ENCODE results near the gene TDRD10. TPM values are rescaled to one million over a fixed set of nuclear protein-coding genes. Genes with fewer than 3 reads are reported as not detected.
A peak's percentile ranks its signal among the peaks of the same experiment; 100 is the strongest.
"Not testable (repeated sequence)": the region's sequence is repeated elsewhere in the genome, so short reads cannot be mapped to it uniquely, and the experiment has no call there.

The TDRD10 gene
- total RNA-seq, 1 experiment from 2014 or later: not detected

GRCh38 chr1:154476791-154477190, 25.2 kb upstream of the TDRD10 start:
- no peak for DNase-seq (ENCODE audit: low read depth)
- in situ Hi-C loops (cut with HindIII; ENCODE audit: low pct_unique_long_range_greater_than_20kb, low sequenced_read_pairs): no loop called here

DNA sequence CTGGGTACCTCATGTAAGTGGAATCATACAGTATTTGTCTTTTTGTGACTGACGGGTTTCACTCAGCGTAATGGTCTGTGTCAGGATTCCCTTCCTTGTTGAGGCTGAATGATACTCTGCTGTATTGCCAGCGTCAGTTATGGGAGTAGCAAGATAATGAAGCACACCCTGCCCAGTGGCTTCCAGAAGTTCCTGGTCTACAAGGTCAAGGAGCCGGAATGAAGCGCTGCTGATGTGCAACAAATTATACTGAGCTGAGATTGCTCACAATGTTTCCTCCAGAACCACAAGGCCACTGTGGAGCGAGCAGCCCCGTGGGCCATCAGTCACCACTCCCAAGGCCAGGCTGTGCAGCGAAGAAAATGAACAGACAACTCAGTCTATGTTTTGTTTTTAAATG, 24.0 kb upstream of the TDRD10 start:
- in situ Hi-C loops (cut with HindIII; ENCODE audit: low pct_unique_long_range_greater_than_20kb, low sequenced_read_pairs): no loop called here
- DNase-seq (ENCODE audit: low read depth): no peak

DNA sequence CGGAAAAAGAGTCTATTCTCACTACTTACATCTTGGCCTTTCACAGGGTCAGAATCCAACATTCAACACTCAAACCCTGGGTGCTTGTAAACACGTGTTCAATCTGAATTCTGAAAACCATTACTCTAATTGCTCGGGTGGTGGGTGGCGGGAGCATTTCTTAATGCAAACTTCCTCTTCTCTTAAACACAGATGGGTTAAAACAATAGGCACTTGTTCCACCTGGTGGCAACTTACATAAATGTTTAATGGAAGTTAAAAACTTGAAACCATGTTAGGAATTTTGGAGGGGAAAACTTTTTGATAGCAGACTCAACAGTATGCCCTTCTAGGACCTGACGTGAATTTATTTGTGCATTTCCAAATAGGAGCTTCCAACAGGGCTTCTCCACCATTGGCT, 23.4 kb upstream of the TDRD10 start:
- in situ Hi-C loops (cut with HindIII; ENCODE audit: low pct_unique_long_range_greater_than_20kb, low sequenced_read_pairs): no loop called here
- DNase-seq (ENCODE audit: low read depth): peak; percentile 52

DNA sequence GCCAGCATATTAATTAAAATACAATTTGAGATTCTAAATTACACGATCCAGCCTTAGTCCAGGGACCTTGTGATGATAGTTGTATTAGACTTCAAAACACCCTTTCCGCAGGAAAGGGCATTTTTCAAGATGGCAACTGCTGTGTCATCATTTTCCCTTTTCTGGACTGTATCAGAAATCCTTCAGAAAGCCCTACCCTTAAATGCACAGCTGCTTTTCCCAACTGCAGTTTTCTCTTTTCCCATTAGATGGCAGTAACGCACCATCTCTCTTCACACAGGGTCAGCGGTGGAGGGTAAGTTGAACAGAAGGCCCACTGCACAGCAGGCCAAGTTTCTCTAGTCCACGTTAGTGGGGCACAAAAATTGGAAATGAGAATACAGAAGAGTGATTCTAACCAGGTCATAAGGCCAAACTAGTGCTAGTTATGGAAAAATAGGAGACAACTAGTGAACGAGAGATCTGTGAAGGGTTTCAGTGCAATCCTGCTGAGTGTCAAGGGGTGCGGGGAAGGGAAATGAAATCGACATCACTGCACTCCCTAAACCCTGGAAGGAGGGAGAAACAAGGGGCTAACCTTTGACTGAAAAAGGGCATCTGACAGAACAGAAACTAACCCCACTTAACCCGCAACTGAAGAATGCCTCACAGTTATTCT, 22.1 kb upstream of the TDRD10 start:
- peak; percentile 87 for DNase-seq (ENCODE audit: low read depth)
- in situ Hi-C loops (cut with HindIII; ENCODE audit: low pct_unique_long_range_greater_than_20kb, low sequenced_read_pairs): no loop called here

DNA sequence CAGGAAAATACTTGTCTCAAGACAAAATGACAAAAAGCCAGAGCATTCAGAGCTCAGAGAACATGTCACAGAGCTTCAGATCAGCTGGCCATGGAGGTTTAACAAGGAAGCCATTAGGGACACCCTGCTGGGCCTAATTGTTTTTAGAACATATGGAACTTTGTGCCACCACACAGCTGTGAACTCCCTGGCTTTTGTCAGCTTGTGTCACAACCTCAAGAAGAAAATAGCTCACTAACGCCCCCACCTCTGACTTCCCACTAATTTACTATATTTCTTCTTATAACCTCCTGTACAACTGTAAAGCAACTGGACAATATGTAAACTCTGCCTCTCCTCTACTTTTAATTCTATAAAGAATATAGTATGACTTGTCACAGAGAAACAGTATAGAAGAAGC, 21.0 kb upstream of the TDRD10 start:
- in situ Hi-C loops (cut with HindIII; ENCODE audit: low pct_unique_long_range_greater_than_20kb, low sequenced_read_pairs): no loop called here
- no peak for DNase-seq (ENCODE audit: low read depth)

DNA sequence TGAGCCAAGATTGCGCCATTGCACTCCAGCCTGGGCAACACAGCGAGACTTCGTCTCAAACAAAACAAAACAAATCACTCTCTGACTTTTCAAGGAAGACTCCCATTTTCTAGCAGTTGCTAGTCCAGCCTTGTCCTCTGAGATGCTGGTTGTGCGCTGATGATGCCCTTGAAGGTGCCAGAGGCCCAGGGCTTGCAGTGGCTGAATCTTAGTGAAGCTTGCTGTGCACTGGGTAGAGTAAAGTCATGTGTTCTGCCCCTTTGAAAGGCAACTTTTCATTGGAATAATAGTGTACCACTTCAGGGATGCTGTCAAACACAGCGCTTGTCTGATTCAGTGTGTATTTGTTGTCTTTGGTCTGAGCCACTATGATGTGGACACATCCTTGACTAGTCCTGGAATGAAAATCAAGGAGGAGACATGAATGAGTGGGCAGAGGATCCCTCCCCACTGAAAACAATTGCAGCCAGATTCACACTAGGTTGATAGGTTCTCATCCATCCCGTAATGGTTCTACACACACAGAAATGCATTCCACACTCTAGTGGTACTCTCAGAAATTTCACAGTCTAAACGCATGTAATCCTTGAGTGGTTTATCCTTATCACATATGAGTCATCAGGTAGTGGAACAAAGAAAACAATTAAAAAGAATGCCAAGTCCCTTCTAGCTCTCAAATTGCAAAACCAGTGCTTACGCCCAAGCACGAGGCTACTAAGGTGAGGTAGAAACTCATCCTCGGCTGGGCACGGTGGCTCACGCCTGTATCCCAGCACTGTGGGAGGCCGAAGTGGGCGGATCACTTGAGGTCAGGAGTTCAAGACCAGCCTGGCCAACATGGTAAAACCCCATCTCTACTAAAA, 17.8 kb upstream of the TDRD10 start:
- in situ Hi-C loops (cut with HindIII; ENCODE audit: low pct_unique_long_range_greater_than_20kb, low sequenced_read_pairs): no loop called here
- DNase-seq (ENCODE audit: low read depth): peak; percentile 95

DNA sequence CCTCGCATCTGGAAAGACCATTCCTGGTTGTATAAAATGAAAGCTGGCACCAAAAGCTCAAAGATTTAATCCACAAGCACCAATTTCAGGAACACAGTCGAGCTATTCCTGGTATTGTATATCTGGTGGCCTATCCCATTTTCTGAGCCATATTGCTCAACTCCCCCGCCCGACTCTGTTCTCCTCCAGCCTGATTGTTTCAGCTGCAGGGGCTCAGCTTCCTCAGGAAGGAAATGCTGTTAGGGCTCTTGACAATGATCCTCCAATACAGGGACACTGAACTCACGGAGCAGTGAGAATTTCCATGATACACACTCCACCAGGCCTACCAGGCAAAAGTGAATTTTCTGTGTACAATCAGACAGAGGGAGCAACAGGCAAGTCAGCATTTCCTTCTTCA, 16.9 kb upstream of the TDRD10 start:
- in situ Hi-C loops (cut with HindIII; ENCODE audit: low pct_unique_long_range_greater_than_20kb, low sequenced_read_pairs): no loop called here
- no peak for DNase-seq (ENCODE audit: low read depth)

- in situ Hi-C loops (cut with HindIII; ENCODE audit: low pct_unique_long_range_greater_than_20kb, low sequenced_read_pairs): no loop called here
- no peak for DNase-seq (ENCODE audit: low read depth)
Observed at GRCh38 chr1:154485910-154486496, 16.0 kb upstream of the TDRD10 start.

- DNase-seq (ENCODE audit: low read depth); in situ Hi-C loops (cut with HindIII; ENCODE audit: low pct_unique_long_range_greater_than_20kb, low sequenced_read_pairs): not testable (repeated sequence)
Observed at GRCh38 chr1:154486756-154487155, 15.3 kb upstream of the TDRD10 start.

- in situ Hi-C loops (cut with HindIII; ENCODE audit: low pct_unique_long_range_greater_than_20kb, low sequenced_read_pairs): no loop called here
Observed at GRCh38 chr1:154488922-154489321, 13.1 kb upstream of the TDRD10 start.

DNA sequence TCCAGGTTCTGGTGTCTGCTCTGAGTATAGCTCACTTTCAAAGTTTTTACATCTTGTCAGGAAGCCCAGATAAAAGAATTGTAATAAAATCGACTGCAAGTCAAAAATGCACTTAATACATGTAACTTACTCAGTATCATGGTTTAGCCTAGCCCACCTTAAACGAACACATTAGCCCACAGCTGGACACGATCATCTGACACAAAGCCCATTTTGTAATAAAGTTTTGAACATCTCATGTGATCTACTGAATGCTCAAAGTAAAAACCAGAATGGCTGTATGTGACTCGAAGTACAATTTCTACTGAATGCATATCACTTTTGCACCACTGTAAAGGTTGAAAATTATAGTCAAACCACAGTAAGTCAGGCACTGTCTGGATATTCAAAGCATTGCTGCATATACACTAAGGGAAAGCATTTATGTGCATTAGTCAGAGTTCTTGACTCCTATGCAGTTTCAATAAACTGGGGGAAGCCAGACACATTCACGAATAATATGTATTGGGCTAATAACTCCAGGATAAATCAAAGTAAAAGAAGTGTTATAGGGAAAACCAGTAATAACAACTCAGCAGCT, 12.2 kb upstream of the TDRD10 start:
- DNase-seq (ENCODE audit: low read depth): no peak
- in situ Hi-C loops (cut with HindIII; ENCODE audit: low pct_unique_long_range_greater_than_20kb, low sequenced_read_pairs): no loop called here

More at GRCh38 chr1:154488922-154489321, 13.1 kb upstream of the TDRD10 start:
- DNase-seq (ENCODE audit: low read depth): no peak

DNA sequence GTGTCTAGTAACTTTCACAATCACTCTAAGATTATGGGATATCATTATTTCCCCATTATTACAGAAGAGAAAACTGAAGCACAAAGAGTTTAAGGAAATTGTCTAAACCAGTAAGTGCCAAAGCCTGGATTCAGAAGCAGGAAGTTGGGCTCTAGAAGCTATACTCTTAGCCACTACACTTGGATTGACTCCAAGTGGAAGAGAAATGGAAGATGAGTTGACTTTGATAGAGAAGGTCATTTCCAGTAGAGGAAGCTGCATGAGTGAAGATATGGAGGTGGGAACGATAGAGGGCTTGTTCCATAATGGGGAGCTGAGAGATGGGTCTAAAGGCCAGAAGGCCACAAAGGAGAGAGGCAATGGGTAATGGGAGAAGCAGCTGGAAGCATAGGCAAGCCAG, 11.7 kb upstream of the TDRD10 start:
- in situ Hi-C loops (cut with HindIII; ENCODE audit: low pct_unique_long_range_greater_than_20kb, low sequenced_read_pairs): no loop called here
- no peak for DNase-seq (ENCODE audit: low read depth)

- in situ Hi-C loops (cut with HindIII; ENCODE audit: low pct_unique_long_range_greater_than_20kb, low sequenced_read_pairs): no loop called here
Observed at GRCh38 chr1:154492115-154492514, 9.9 kb upstream of the TDRD10 start.

GRCh38 chr1:154493276-154493675, 8.7 kb upstream of the TDRD10 start:
- no peak for DNase-seq (ENCODE audit: low read depth)

More at GRCh38 chr1:154492115-154492514, 9.9 kb upstream of the TDRD10 start:
- DNase-seq (ENCODE audit: low read depth): no peak

GRCh38 chr1:154495496-154496273, 6.3 kb upstream of the TDRD10 start:
- in situ Hi-C loops (cut with HindIII; ENCODE audit: low pct_unique_long_range_greater_than_20kb, low sequenced_read_pairs): no loop called here

More at GRCh38 chr1:154493276-154493675, 8.7 kb upstream of the TDRD10 start:
- in situ Hi-C loops (cut with HindIII; ENCODE audit: low pct_unique_long_range_greater_than_20kb, low sequenced_read_pairs): no loop called here

GRCh38 chr1:154496383-154496782, 5.6 kb upstream of the TDRD10 start:
- no peak for DNase-seq (ENCODE audit: low read depth)
- in situ Hi-C loops (cut with HindIII; ENCODE audit: low pct_unique_long_range_greater_than_20kb, low sequenced_read_pairs): no loop called here

More at GRCh38 chr1:154495496-154496273, 6.3 kb upstream of the TDRD10 start:
- DNase-seq (ENCODE audit: low read depth): no peak

DNA sequence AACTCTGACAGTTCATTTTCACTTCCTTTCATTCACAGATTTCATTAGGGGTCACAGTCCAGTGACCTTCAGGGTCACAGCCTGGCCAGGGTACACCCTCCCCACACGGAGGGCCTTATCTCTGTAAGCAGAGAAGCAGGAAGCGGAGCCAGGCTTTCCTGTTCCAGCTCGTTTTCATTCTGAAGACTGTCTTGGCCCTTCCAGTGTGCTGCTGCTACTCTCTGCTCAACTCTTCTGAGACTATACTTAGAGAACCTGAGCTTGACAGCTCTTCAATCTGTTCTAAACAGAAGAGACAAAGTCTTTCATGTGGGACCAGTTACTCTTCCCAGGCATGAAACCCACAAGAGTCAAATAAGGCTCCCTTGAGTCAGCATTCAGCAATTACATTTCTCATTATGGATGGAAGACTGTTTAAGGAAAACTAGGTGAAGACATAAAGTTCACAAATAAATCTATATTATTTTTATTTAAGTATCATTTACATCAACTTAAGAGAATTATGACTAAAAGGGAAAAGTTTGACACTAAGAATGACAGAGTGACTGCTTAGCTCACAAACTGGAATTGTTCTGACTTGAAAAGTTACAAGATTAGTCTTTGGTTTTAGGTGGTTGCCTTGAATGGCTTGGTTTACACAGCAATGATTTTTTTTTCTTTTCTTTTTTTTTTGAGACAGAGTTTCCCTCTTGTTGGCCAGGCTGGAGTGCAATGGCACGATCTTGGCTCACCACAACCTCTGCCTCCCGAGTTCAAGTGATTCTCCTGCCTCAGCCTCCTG, 4.8 kb upstream of the TDRD10 start:
- no peak for DNase-seq (ENCODE audit: low read depth)
- in situ Hi-C loops (cut with HindIII; ENCODE audit: low pct_unique_long_range_greater_than_20kb, low sequenced_read_pairs): no loop called here

Measured in Caki2 (cell line).